CD4-positive, alpha-beta T cell (primary cell): ENCODE results near the gene RAB40C. TPM values are rescaled to one million over a fixed set of nuclear protein-coding genes. Genes with fewer than 3 reads are reported as not detected.
A peak's percentile ranks its signal among the peaks of the same experiment; 100 is the strongest.

Experiments
- ATAC-seq: fragments of 200-7000 bp; cut with Tn5 transposase; one replicate; pipeline ENCODE4 v1.10.0; 2022; ENCODE audit warnings: mild to moderate bottlenecking; ENCODE audit not compliant: poor library complexity
- CTCF ChIA-PET: fragments of 350-600 bp; sonication (Branson Sonifier 250); formaldehyde crosslinking; loops from one replicate; lab custom pipeline; 2021; ENCODE audit warnings: antibody characterized with exemption, inconsistent platforms; lab: Charles Lee
- POLR2A ChIA-PET: fragments of 350-600 bp; sonication (Branson Sonifier 250); formaldehyde crosslinking; loops from one replicate; lab custom pipeline; 2021; ENCODE audit warnings: antibody characterized with exemption, inconsistent platforms; lab: Charles Lee
- DNase-seq, 14 experiments: peaks; one replicate each; pipeline ENCODE4 v3.0.0-alpha.2; 2013 to 2020; ENCODE audit warnings: mixed read lengths in 2 of 14
- H3K27ac ChIP-seq, 2 donors: one replicate each; pipeline versions ENCODE4 v1.5.1 to v1.7.0; 2013; ENCODE audit warnings: low read length in 2 of 2, low read depth in 1 of 2, mild to moderate bottlenecking in 1 of 2
- H3K27me3 ChIP-seq, 2 experiments: 1 replicate in 1 of 2; 2 replicates in 1 of 2; pipeline versions ENCODE4 v1.6.1 to v1.7.0; 2013; ENCODE audit warnings: low read length in 2 of 2, control low read depth in 1 of 2, mild to moderate bottlenecking in 1 of 2, moderate library complexity in 1 of 2; ENCODE audit not compliant: insufficient read depth in 2 of 2, control insufficient read depth in 1 of 2
- H3K36me3 ChIP-seq: one replicate; pipeline ENCODE4 v1.6.1; 2013; ENCODE audit warnings: low read length, control low read depth; ENCODE audit not compliant: insufficient read depth
- H3K4me1 ChIP-seq: one replicate; pipeline ENCODE4 v1.6.1; 2013; ENCODE audit warnings: low read length, control low read depth; ENCODE audit not compliant: insufficient read depth
- H3K4me3 ChIP-seq: one replicate; pipeline ENCODE4 v1.5.1; 2013; ENCODE audit warnings: mild to moderate bottlenecking, low read length, moderate library complexity
- H3K9me3 ChIP-seq, 2 experiments: 1 replicate in 1 of 2; 2 replicates in 1 of 2; pipeline versions ENCODE4 v1.6.1 to v1.7.0; 2013; ENCODE audit warnings: low read length in 2 of 2, mild to moderate bottlenecking in 2 of 2, control low read depth in 1 of 2, moderate library complexity in 1 of 2; ENCODE audit not compliant: control insufficient read depth in 1 of 2, insufficient read depth in 1 of 2
- H3K27ac Mint-ChIP-seq: one replicate; pipeline ENCODE4 v1.8.0; 2020; ENCODE audit warnings: mixed read lengths
- H3K27me3 Mint-ChIP-seq: one replicate; pipeline ENCODE4 v1.8.0; 2021; ENCODE audit warnings: mixed read lengths
- H3K36me3 Mint-ChIP-seq: one replicate; pipeline ENCODE4 v1.8.0; 2021; ENCODE audit warnings: low read depth, mixed read lengths
- H3K4me1 Mint-ChIP-seq: one replicate; pipeline ENCODE4 v1.8.0; 2021; ENCODE audit warnings: low read depth, mixed read lengths
- H3K4me3 Mint-ChIP-seq: one replicate; pipeline ENCODE4 v1.8.0; 2020; ENCODE audit warnings: mild to moderate bottlenecking, mixed read lengths
- H3K9me3 Mint-ChIP-seq: one replicate; pipeline ENCODE4 v1.8.0; 2020; ENCODE audit warnings: mixed read lengths
- CTCF ChIP-seq: fragments of 200-600 bp; IDR thresholded peaks from one replicate; pipeline ENCODE4 v1.8.0; 2022; ENCODE audit warnings: antibody characterized with exemption, mild to moderate bottlenecking
- intact Hi-C, 2 experiments: fragments of 100-400 bp; cut with DNase I in 1 of 2; cut with micrococcal nuclease in 1 of 2; formaldehyde crosslinking; loops; one replicate each; pipeline versions ENCODE4 v1.15.1 to v1.9.0; 2023 to 2025; cut with DNase I, micrococcal nuclease
- total RNA-seq, 174 experiments: library from RNA in 2 of 174; stranded (reverse) in 2 of 174; gene quantifications; one replicate each; pipeline ENCODE4 v1.2.3 and lab custom pipeline; 2021 to 2026

RAB40C gene
- total RNA-seq, 2 experiments from 2014 or later = 8.9 to 9.5 TPM

- no peak for DNase-seq
- Mint-ChIP-seq H3K4me1 (peaks cover 33% of the 10 kb centered on the region), H3K9me3 (no peaks in the 10 kb centered on the region), H3K36me3 (peaks cover 4% of the 10 kb centered on the region), H3K27ac (peak overlapping the region; percentile 84), H3K27me3 (no peaks in the 10 kb centered on the region), H3K4me3 (peak overlapping the region; percentile 84)
- POLR2A ChIA-PET = interaction anchor here (0.9 to 1.3 kb wide), 5 partner anchors 21 to 128 kb away, joined by 3 to 4 read pairs (median 3); partner anchors contain the start of genes CAPN15 and METTL26
- Histone ChIP-seq H3K4me3 (peak overlapping the region; percentile 56), H3K4me1 (peaks cover 55% of the 10 kb centered on the region), H3K27ac (peak overlapping the region; percentile 26 to 72), H3K27me3 (no peaks in the 10 kb centered on the region), H3K36me3 (no peaks in the 10 kb centered on the region), H3K9me3 (no peaks in the 10 kb centered on the region)
- TF ChIP-seq CTCF = no peak
- intact Hi-C loops = no loop called here
- CTCF ChIA-PET = no interaction called here
- no peak for ATAC-seq
These were observed 22.3 kb upstream of the RAB40C start for GRCh38 chr16:567373-568256.

- H3K27ac ChIP-seq = peak overlapping the region; percentile 64 to 70
- no peak for DNase-seq
- peak overlapping the region; percentile 61 for H3K4me3 ChIP-seq
- H3K36me3 Mint-ChIP-seq = peaks cover 4% of the 10 kb centered on the region
- peak overlapping the region; percentile 85 for H3K27ac Mint-ChIP-seq
- no peaks in the 10 kb centered on the region for H3K9me3 ChIP-seq
- CTCF ChIA-PET = no interaction called here
- POLR2A ChIA-PET = interaction anchor here (1.0 to 1.4 kb wide), 4 partner anchors 20 to 99 kb away, joined by 3 read pairs; partner anchors contain the start of genes RAB40C and RHOT2
- no peaks in the 10 kb centered on the region for H3K27me3 ChIP-seq
- H3K4me1 Mint-ChIP-seq = peaks cover 33% of the 10 kb centered on the region
- H3K4me1 ChIP-seq = peaks cover 55% of the 10 kb centered on the region
- H3K9me3 Mint-ChIP-seq = no peaks in the 10 kb centered on the region
- intact Hi-C loops = loop anchor here in 1 of 2 experiments (1.0 kb wide), 3 partner anchors 22 to 68 kb away; partner anchors contain the start of genes CAPN15, METTL26 and RAB40C
- H3K36me3 ChIP-seq = no peaks in the 10 kb centered on the region
- no peak for ATAC-seq
- no peaks in the 10 kb centered on the region for H3K27me3 Mint-ChIP-seq
- no peak for TF ChIP-seq CTCF
- H3K4me3 Mint-ChIP-seq = peak overlapping the region; percentile 88
These were observed 21.2 kb upstream of the RAB40C start for GRCh38 chr16:568401-569258.
